Limb (tissue), 2 donors: Measurements from ENCODE around the gene GFOD2.
"Not testable (repeated sequence)": the region's sequence is repeated elsewhere in the genome, so short reads cannot be mapped to it uniquely, and the experiment has no call there.

Source experiments
- DNase-seq, 2 donors: peaks; one replicate each; pipeline ENCODE4 v3.0.0-alpha.2; 2016; ENCODE audit errors: extremely low spot score in 2 of 2

Gene GFOD2

DNA sequence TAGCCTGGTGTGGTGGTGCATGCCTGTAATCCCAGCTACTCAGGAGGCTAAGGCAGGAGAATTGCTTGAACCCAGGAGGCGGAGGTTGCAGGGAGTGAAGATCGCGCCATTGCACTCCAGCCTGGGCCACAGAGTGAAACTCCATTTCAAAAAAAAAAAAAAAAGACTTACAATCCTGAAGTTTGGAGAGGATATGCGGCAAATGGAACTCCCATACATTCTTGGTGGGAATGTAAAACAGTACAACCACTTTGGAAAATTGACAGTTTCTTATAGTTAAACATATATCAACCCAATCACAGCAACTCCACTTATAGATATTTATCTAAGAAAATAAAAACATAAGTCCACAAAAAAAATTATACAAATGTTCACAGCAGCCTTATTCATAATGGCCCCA lies 11.9 kb downstream of the GFOD2 start:
- no peak for DNase-seq

DNA sequence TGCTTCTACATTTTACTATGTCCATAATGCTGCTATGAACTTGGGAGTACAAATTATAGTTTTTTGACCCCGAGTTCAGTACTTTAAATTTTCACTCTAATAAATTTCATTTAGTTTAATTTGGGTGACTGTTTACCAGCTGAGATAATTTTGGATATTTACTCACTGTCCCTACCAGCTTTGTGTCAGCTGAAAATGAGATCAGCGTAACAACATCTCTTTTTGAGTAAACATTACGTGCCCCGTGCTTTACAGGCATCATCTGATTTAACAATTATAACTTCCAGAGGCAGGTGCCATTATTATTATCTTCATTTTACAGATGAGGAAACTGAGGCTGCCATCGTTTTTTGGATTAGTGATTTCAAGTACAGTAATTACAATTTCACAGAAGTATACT lies 15.0 kb downstream of the GFOD2 start:
- no peak for DNase-seq

DNA sequence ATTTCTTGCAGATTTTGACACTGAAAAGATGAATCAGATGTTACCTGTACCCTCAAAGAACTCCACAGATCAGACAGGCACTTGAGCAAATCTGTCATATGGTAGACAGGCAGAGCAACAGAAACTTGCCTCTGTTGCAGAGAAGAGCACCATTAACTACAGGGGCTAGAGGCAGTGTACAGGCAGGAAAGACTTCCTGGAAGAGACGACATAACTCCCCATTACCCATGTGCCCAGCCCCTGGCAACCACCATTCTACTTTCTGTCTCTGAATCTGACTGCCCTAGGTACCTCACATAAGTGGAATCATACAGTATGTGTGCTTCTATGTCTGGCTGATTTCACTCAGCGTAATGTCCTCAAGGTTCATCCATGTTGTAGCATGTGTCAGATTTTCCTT lies 15.5 kb downstream of the GFOD2 start:
- DNase-seq: no peak

DNA sequence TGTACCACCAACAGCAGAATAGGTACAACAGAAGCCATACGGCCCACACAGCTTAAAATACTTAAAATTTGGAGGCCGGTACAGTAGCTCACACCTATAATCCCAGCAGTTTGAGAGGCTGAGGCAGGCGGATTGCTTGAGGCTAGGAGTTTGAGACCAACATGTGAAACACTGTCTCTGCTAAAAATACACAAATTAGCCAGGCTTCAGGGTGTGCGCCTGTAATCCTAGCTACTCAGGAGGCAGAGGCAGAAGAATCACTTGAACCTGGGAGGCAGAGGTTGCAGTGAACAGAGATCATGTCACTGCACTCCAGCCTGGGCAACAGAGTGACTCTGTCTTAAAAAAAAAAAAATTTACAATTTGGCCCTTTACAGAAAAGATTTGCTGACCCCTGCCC lies 17.0 kb downstream of the GFOD2 start:
- no peak for DNase-seq

DNA sequence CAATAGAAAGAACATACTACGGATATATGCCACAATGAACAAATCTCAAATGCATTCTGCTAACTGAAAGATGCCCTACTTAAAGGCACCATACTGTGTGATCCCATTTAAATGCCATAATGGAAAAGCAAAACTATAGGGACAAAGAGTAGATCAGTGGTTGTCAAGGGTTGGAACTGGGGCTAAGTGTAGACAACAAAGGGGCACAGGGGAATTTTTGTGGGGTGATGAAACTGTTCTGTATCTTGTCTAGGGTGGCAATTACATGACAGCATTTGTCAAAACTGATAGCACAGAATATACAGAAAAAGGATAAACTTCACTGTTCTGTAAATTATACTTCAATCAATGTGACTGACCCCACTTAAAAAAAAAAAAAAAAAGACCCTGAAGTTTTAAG lies 17.7 kb downstream of the GFOD2 start:
- no peak for DNase-seq

DNA sequence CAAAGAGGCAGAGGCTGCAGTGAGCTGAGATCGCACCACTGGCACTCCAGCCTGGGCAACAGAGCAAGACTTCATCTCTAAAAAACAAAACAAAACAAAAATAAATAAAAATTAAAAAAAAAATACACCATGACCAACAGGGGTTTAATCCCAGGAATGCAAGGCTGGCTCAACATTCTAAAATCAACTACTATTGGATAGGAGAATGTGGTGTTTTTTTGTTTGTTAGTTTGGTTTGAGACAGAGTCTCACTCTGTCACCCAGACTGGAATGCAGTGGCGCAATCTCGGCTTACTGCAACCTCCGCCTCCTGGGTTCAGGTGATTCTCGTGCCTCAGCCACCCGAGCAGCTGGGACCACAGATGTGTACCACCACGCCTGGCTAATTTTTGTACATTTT lies 19.9 kb downstream of the GFOD2 start:
- DNase-seq: no peak

DNA sequence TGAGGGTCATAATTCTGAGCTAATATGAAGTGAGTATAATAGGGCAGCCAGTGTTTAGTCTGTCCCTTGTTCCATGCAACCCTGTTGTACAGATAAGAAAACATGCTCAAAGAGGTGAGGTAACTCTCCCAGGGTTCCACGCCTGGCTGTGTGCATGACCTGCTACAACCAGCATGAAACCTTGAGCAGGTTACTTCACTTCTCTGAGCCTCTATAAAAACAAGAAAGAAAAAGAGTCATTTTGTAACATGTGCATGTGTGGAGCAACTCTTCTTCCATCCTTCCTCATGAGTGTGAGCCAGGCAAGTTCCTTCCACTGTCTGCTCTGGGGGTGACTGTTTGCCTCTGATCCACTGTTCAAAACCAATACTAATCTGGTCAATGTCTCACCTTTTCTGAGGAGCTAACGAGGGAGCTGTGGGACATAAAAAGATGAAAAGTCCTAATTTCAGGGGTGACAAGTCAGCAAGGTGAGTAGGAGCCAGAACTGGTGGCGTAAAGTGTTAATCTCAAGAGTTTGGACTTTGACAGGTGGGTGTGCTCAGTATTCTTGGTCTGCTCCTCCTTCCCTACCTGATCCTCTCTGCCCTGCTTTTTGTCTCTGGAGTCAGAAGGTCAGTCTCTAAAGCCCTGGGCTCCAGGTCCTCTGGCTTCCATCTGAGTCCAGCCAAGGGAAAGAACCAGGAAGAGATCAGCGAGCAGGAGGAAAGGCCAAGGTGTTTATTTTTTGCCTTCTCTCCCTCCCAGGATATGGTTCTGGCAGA lies 21.5 kb downstream of the GFOD2 start:
- DNase-seq: no peak

DNA sequence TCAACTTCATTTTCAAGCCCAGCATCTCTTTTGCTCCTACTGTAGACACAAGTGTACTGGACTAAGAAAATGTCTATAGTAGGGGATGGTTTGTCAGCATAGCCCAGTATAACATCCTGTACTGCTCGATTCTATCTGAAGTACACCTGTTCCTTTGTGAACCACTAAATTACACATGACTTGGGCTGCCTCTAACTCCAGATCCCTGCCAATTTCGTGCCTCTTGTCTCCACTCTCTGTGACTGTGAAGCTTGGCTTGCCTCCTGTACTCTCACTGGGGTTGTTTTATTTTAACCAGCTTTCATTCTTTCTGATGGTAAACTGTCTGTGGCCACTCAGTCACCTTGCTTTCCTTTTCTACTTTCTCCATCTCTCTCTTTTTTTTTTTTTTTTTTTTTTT lies 24.5 kb downstream of the GFOD2 start:
- DNase-seq: no peak

DNA sequence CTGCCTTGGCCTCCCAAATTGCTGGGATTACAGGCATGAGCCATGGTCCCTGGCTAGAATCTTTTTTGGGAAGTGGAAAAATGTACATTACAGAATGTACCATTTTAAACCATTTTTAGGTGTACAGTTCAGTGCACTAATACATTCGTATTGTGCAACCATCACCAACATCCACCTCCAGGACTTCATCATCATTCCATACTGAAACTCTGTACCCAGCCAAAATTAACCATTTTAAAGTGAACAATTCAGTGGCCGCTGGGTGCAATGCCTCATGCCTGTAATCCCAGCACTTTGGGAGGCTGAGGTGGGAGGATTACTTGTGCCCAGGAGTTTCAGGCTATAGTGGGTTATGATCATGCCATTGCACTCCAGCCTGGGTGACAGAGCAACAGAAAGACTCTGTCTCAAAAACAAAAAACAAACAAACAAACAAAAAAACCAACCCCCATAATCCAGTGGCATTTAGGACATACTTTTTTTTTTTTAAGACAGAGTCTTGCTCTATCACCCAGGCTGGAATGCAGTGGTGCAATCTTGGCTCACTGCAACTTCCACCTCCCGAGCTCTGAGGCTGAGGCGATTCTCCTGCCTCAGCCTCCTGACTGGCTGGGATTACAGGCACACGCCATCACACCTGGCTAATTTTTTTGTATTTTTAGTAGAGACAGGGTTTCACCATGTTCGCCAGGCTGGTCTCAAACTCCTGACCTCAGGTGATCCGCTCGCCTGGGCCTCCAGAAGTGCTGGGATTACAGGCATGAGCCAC lies 25.4 kb downstream of the GFOD2 start:
- not testable (repeated sequence) for DNase-seq

DNA sequence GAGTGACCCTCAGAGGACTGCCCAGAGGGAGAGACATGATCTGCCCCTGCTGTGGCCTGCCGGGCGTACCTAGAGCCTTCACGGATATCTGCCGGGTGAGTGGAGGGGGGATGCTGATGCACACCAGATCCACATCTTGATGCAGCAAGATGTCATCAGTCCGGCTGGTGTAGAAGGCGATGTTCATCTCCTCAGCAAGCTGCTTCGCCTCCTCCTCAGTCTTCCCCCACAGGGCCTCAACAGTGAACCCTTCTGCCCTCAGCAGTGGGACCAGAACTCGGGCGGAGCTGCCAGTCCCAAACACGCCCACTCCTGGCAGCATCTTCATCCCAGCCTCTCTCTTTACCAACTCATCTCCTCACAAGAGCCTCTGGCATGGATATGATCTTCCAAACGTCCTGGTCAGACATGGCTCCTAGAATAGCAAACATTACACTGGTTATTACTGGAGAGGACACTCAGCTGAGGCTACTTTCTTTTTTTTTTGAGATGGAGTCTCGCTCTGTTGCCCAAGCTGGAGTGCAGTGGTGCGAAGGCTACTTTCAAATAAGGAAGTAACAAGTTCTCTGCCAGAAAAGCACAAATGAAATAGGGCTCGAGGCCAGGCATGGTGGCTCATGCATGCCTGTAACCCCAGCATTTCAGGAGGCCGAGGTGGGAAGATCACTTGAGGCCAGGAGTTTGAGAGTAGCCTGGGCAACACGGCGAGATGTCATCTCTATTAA lies 33.6 kb downstream of the GFOD2 start:
- DNase-seq: no peak

DNA sequence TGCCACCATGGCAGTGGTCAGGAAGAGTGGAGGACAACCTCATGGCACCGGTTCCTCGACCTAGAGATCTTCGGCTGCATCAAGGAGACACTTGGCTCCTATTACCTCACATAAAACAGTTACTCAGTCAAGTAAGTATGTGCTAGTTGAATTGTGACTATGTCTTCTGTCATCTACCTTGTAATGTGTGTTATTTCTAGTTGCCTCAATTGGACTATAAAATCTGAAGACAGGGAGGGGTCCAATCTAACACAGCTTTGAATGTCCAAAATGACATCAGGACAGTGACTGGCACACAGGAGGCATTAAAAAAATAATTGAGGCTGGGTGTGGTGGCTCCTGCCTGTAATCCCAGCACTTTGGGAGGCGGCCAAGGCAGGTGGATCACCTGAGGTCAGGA lies 35.3 kb downstream of the GFOD2 start:
- DNase-seq: no peak

DNA sequence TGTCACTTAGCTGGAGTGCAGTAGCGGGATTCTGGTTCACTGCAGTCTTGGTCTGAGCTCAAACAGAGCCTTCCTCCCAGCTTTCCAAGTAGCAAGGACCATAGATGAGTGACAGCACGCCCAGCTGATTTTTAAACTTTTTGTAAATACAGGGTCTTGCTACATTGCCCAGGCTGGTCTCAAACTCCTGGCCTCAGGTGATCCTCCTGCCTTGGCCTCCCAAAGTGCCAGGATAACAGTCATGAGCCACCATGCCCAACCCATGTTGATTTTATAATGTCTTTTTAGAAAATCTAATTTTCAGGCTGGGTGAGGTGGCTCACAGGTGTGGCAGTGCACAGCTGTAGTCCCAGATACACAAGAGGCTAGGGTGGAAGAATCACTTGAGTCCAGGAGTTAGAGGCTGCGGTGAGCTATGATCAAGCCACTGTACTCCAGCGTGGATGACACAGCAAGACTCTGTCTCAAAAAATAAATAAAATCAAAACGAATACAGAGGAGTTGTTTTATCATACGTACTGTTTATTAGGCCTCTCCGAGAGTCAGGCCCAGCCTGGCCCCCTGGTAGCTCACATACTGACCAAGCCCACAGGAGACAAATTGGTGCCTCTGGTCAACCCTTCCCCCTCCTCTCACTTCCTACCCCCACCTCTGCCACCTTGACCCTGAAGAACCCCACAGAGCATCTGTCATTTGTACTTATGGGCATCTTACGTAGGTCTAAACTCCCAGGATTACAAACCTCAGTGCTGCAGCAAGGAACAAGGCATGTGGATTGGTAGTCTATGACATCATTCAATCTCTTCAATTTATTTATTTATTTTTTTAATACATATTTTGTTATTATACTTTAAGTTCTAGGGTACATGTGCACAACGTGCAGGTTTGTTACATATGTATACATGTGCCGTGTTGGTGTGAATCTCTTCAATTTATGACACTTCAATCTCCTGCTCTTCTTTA lies 38.9 kb downstream of the GFOD2 start:
- no peak for DNase-seq

DNA sequence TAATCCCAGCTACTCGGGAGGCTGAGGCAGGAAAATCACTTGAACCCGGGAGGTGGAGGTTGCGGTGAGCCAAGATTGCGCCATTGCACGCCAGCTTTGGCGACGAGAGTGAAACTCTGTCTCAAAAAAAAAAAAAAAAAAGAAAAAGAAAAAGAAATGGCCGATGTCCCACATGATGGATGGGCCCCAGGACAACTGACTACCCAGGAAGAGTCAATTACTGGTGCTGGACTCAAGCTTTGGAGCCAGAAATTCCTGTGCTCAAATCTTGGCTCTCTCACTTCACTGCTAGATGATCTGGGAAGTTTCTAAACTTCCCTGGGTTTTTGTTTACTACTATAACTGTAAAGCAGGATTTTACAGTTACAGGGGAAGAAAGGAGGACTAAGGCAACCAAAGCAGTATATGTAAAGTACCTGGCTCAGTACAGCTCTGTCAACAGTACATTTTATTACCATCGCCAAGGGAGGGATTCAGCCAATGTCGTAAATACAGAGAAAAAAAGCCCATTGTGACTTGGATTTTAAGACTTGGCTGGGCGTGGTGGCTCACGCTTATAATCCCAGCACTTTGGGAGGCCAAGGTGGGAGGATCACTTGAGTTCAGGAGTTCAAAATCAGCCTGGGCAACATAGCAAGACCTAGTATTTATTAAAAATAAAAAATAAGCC lies 40.6 kb downstream of the GFOD2 start:
- DNase-seq: no peak

DNA sequence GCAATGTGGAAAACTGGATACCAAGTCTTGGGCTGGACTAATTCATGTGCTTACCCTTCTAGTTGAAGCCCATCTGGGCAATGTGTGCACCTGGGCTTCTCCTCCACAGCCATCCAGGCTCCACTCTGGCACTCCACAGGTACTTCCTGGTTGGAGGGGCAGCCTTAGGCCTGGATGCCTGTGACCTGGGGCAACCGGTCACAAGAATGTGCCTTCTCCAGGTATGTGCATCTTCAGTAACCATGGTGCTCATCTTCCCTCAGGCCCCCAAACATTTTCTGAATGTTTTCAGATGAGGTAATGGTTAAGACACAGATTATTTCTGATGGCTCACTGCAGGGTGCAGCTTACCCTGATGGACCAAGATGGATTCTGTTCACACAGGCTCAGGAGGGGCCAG lies 41.4 kb downstream of the GFOD2 start:
- no peak for DNase-seq

DNA sequence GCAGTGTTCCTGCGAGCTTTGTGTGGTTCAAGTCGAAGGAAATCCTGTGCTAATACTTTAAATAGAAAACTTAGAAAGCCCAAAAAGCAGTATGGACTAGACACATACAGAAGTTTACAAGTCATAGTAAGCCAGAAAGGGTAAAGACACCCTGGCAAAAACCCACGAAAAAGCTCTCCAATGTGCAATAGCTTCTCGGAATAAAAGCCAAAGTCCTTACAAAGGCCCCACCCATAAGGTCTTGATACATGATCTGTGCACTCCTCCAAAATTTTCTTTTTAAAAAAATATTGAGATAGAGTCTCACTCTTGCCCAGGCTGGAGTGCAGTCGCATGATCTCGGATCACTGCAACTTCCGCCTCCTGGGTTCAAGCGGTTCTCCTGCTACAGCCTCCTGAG lies 42.2 kb downstream of the GFOD2 start:
- no peak for DNase-seq

DNA sequence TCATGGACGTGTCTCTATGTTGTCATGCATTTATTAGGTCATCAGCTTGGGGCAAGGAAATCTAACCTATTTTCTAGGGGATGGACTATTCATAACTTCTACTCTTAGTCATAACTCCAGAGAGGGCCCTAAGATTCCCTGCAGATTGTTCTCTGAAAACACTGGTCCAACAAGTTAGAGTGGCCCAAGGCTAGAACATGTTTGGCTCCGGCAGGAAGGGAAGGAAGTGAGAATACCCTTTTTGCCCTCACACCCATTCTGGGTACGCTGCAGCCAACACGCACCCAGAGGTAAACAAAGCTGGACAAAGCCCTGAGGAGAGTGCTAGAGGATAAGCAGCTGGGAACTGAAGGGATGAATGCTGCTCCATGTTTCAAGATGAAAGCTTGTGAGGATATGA lies 42.6 kb downstream of the GFOD2 start:
- DNase-seq: no peak

DNA sequence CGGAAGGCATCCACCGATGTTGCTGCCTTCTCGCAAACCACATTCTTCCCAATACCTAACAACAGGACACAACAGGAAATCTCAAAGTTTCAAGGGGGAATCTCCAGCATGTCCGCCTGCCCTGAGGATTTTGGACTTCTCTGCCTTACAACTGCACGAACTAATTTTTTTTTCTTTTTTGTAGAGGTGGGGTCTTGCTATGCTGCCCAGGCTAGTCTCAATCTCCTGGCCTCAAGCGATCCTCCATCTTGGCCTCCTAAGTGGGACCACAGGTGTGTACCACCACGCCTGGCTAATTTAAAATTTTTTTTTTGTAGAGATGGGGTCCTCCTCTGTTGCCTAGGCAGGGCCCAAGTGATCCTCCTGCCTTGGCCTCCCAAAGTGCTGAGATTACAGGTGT lies 43.1 kb downstream of the GFOD2 start:
- no peak for DNase-seq

DNA sequence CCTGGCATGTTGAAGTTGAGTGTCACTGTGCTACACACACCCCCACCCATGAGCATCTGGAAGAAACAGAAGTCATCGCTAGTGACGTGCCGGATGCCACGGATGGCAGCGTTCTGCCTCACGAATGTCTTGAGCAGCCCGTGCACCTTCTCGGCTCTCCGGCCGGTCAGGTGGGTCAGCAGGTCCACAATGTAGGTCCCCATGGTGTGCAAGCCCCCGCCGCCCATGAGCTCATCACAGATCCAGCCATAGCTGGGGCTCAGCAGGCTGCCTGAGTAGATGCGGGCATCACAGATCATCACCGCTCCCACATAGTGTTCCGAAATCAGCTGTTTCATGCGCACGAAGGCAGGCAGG lies 43.6 kb downstream of the GFOD2 start:
- DNase-seq: no peak

DNA sequence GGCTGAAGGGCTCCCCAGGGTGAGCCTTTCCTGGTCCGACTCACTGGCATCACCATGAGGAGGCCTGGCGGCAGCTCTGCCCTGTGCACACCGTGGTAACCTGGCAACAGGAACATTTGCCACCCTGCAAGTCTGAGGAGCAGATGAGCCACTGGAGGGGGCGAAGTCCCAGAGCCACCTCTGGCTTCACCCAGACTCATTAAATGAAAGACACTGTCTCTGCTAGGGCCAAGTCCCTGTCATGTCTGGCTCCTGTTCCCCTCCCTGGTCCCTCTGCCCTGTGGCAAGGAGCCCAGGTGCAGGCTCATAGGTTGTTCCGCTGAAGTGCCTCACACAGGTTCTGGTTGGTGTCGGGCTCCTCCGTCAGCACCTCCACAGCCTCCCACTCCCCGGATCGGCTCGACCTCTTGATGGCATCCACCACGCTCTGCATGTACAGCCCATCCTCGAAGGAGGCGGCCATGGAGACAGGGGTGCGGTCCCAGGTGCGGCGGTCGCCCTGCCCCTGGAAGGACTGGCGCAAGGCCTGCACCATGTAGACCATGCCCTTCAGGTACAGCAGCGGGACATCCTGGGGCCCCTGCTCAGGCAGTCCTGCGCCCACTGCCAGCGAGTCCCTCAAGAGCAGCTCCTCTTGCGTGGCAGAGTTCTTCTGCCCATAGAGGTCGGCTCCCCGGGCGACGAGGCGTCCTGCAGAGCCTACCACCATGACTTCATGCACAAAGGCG lies 44.1 kb downstream of the GFOD2 start:
- no peak for DNase-seq
